GM21576 (cell line): ENCODE results near the gene PTGES3.

Experiments
- ATAC-seq: cut with Tn5 transposase; IDR thresholded peaks from one replicate; pipeline ENCODE4 v1.9.1; 2021; ENCODE audit warnings: mild to moderate bottlenecking, moderate library complexity; ENCODE audit not compliant: unreplicated experiment

The PTGES3 gene

DNA sequence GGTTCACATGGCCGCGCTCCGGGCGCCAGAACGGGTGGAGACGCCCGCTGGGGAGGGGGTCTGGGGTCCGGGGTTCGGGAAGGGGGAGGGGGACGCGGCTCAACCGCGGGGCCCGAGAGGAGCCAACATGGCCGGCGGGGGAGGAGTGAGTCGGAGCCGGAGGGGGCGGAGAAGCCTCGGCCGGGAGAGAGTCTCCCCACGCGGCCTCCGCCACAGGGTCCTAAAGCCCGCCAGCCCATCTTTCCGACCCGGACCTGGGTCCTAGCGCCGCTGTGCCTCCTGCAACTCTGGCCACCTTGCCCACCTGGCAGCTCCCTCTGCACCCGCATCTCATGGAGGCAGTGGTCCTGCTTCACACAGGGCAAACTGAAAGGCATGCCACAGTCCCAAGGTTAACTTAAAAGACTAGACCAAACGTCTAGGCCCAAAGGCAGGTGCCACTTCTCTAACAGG is 57.9 kb downstream of the PTGES3 start, which contains the start of gene BAZ2A:
Gene BAZ2A (minus strand): TSS at position 147 of the 453 bp plus-strand sequence. CDS start 12,796 bp downstream, outside the sequence.
- peak; percentile 52 for ATAC-seq

DNA sequence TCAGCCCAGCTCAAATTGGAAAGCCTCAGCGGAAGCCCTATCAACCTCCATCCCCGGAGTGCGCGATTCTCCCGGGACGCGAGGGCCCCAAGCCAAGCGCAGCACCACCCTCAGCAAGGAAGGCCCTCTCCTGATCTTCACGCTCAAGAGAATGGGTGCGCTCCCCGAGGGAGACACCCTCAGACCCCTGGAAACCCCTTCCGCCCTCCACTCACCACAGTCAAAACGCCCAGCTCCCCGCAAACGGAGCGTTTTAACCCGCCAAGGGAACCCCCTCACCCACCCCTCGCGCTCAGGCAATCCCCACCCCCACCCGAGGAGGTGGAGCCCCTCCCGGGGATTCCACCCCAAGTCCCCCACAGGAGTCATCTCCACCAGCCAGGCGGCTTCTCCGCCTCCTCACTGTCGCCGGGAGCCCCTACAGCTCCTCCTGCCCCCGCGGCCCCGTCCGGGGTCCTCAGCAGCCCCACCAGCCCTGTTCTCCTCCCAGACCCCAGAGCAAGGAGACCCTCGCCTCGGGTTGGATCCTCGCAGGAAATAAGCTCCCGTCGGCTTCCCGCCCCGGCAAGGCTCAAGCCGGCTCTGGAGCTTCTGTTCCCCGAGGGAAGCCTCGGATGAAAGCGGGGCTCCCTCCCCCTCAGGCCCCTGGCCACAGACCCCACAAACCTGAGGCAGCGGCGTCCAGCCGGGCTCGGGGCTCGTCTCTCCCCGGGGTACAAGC is 58.5 kb downstream of the PTGES3 start:
- no peak for ATAC-seq

DNA sequence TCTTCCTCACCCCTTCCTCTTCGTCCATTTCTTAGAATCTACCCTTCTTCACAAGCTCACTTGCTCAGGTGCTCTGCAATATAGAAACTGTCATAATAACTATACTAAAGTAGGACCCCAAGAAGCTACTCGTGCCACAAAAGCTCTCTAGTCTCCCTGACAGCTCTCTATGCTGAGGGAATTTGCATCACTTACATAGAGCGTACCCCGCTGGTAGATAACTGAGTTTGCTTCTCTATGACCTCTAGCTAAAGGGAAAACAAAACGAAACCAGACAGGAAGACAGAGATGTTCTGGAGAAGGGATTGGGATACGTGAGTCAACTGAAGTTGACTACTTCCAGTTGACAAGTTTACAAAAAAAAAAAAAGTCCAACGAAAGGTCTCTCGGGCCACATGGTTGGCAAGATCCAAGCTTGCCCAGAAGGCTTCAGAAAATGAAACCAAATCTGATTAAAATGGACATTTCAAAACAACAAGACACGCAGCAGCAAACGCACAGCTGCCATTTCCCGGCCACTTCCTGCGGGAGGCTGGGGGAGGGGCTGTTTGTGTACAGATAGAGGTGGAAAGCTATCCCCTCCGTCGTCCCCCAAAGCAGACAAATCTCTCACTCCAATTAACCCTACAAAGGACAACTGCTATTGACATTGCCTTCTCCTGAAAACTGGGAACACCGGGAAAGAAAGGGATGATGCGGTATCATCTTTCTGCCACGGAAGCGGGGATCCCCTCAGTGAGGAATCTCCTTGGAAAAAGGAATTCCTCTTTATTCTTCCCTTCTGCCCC is 59.2 kb downstream of the PTGES3 start:
- ATAC-seq = no peak

DNA sequence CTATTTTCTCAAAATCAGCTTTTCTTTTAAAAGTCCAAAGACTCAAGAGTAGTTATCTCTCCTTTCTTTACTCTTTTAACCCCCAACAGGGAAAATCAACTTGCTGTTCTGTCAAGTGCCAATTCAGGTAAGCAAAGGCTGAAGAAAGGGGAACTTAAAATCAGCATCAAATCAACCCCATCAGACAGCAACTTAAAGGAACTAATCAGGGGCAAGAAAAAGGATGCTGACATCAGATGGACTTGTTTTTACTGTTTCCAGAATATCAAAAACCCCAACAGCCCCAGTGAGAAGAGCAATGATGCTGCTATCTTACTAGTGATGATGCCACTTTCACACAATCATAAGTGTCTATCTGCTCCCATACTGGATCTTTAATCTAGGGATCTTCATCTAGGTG is 61.4 kb downstream of the PTGES3 start:
- no peak for ATAC-seq

DNA sequence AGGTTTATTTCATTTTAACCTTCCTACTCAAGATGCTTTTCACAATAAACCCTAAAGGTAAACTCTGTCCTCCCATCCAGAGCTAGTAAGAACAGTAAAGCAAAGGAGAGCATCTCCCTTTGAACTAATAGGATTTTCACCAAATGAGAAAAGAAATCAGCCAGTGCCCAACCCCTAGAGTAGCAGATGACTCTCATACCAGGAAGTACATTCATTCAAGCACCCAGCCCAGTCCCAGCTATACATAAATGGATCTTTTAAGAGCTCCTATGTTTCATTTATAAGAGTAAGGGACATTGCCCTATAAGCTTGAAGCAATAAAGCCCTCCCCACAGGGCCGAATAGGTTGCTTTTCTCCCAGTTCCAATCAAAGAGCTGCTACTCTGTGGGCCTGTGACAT is 65.5 kb downstream of the PTGES3 start:
- ATAC-seq = no peak

DNA sequence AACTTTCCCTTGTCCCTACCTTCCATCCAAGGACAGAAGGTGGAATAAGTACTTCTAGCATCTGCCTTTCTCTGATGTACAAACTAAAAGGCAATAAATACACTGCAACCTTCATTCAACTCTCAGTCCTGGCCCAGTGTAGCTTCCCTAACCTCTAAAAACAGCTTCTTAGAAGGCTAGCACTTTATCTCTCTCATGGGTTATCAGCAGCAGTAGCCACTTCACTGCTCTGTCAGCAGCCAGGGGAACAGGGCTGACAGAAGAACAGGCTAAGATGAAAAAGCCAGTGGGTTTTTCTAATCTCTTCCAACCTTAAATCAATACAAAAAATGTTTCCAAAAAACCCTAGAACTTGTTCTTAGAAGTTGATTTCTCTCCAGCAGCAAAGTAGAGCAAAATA is 71.2 kb downstream of the PTGES3 start:
- no peak for ATAC-seq

DNA sequence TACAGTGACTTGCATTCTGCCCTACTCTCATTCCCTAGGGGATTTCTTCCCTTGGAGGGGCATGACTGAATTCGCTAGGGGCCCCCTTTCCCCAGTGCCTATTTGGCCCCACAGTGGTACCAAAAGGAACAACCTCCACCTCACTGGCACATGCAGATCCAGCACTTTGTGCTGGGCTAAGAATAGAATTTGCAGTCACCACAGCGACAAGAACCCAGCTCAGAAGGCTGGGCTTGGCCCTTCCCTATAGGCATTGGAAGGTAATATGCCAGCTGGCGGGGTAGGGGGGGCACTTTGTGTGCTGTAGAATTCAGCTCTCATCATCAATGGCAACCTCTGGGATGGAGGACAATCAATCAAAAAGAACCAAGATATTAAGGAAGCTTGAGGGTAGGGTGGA is 71.8 kb downstream of the PTGES3 start:
- ATAC-seq = no peak

DNA sequence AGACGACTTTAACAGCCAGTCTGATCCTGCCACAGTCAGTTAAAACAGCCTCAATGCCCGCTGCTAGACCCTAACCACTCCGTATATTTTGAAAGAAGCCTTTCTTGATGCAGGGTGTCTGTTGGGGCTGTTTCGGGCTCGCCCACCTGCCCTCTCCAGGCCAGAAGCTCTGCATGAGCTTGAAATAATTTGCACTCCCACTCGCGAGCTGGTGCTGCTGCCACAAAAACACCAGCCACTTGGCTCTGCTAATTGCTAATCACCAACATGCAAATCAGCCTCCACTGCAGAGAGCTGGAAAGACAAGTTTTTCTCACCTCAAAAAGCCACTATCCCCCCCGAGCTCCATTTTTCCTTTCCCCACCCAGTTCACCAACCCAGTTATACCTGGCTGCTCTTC is 73.5 kb downstream of the PTGES3 start:
- no peak for ATAC-seq
